ENCODE data around the gene MARK4.

The MARK4 gene

DNA sequence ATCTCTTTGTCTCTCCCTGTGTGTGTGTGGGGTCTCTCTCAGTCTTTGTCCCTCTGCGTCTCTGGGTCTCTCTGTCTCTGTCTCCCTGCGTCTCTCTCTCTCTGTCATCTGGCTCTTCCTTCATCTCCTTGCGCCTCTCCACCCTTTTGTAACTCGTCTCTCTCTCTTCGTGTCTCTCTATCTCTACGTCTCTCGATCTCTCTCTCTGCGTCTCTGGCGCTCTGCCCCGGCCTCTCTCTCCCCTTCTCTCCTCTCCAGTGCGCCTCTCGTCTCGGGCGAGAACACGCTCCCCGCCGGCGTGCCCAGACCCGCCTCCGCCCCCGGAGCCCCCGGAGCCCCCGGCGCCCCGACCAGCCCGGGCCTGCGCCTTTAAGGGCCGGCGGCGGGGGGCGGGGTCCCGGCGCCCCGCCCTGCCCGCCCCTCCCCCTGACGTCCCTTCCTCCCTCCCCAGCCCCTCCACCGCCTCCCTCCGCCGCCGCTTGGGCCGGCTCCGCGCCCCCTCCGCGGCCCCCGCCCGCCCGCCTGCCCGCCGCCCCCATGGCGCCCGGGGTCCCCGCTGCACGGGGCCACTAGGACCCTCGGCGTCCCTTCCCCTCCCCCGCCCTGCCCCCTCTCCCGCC is at the start of gene MARK4:
Gene MARK4 (plus strand): TSS at position 440 of the 620 bp plus-strand sequence. CDS start 318 bp downstream, outside the sequence.
- TF ChIP-seq, protein P1, sequence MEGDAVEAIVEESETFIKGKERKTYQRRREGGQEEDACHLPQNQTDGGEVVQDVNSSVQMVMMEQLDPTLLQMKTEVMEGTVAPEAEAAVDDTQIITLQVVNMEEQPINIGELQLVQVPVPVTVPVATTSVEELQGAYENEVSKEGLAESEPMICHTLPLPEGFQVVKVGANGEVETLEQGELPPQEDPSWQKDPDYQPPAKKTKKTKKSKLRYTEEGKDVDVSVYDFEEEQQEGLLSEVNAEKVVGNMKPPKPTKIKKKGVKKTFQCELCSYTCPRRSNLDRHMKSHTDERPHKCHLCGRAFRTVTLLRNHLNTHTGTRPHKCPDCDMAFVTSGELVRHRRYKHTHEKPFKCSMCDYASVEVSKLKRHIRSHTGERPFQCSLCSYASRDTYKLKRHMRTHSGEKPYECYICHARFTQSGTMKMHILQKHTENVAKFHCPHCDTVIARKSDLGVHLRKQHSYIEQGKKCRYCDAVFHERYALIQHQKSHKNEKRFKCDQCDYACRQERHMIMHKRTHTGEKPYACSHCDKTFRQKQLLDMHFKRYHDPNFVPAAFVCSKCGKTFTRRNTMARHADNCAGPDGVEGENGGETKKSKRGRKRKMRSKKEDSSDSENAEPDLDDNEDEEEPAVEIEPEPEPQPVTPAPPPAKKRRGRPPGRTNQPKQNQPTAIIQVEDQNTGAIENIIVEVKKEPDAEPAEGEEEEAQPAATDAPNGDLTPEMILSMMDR (IDR thresholded peaks at IDR 0.05; ENCODE audit: extremely low read depth, missing control alignments), result no peak
- DNase-seq (ENCODE audit: low spot score), result peak; percentile 99

DNA sequence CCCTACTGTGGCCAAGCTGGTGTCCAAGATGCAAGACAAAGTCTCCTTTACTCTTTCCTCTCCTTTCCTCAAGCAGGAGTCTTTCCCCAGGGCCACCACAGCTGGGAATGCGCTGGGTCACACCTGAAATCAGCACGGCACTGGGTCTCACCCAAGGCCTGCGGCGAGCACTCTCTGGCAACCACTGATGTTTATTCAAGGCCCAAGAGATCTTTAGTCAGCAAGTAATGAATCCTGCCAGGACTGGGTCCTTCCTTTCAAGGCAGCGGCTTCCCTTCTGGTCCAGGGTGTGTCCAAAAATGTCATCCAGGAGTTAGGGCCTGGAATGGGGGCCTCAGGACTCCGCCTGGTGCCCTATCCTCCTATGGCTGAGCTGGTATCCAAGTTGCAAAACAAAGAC is 48.4 kb upstream of the MARK4 start:
- DNase-seq (ENCODE audit: low spot score), result no peak
- TF ChIP-seq, protein P1 (IDR thresholded peaks at IDR 0.05; ENCODE audit: extremely low read depth, missing control alignments), result no peak

DNA sequence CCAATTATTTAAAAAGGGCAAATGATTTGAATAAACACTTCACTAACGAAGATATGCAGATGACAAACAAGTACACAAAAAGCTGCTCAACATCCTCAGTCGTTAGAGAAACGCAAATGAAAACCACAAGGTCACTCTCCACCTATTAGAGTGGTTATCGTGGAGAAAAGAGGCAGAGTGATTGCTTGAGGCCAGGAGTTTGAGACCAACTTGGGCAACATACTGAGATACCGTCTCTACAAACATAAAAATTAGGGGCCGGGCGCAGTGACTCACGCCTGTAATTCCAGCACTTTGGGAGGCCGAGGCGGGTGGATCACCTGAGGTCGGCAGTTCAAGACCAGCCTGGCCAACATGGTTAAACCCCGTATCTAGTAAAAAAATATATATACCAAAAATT is 45.3 kb upstream of the MARK4 start:
- TF ChIP-seq, protein P1 (IDR thresholded peaks at IDR 0.05; ENCODE audit: extremely low read depth, missing control alignments), result no peak
- no peak for DNase-seq (ENCODE audit: low spot score)

DNA sequence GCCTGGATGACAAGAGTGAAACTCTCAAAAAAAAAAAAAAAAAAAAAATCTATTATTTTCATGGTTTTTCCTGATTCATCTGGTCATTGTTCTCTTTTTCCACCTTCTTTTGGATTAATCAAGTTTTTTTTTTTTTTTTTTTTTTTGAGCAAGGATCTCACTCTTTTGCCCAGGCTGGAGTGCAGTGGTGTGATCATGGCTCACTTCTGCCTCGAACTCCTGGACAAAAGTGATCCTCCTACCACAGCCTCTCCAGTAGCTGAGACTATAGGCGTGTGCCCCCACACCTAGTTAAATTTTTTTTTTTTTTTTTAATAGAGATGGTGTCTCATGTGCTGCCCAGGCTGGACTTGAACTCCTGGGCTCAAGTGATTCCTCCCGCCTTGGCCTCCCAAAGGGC is 44.7 kb upstream of the MARK4 start:
- DNase-seq (ENCODE audit: low spot score), result no peak
- TF ChIP-seq, protein P1 (IDR thresholded peaks at IDR 0.05; ENCODE audit: extremely low read depth, missing control alignments), result no peak

DNA sequence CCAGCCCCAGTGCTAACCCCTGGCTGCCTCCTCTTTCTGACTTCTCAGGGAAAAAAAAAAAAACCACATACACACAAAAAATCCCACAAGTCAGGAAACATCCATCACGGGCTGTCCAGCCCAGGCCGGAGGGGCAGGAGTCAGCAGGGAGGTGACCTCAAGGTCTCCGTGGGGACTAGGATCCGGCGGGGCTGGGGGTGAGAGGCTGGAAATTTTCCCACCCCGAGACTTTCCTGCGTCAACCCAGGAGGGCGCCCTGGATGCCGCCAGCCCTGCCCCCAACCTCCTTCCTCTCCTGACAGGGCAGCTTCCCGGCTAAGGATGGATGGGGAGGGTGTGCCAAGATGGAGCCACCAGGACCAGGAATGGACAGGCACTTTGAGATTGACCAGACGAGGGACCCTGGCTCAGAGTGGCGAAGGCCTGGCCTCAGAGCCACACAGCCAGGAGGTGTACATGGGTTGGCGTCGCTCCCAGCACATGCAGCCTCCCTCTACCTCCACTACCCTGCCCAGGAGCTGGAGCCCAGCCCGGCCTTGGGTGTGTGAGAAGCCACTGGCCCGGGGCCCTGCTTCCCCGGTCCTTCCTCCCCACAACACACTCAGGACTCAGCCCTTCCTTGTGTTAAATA is 39.2 kb upstream of the MARK4 start:
- TF ChIP-seq, protein P1 (IDR thresholded peaks at IDR 0.05; ENCODE audit: extremely low read depth, missing control alignments), result no peak
- DNase-seq (ENCODE audit: low spot score), result no peak

DNA sequence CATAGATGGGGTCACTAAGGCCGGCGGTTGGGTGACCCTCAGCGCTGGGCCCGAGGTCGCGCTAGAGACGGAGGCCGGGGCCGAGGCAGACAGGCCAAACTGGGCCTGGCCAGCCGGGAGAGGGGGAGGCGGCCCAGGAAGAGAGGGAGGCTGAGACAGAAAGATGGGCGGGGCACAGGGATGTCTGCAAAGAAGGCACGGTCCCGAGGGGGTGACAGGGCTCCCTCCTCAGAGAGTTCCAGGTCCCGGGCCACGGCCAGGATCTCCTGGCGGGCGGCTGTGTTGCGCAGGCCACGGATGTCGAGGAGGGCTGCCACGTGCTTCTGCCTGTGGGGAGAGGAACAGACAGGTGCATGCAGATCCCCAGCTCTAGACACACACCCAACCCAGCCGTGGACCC is 38.0 kb upstream of the MARK4 start:
- no peak for DNase-seq (ENCODE audit: low spot score)
- TF ChIP-seq, protein P1 (IDR thresholded peaks at IDR 0.05; ENCODE audit: extremely low read depth, missing control alignments), result no peak

DNA sequence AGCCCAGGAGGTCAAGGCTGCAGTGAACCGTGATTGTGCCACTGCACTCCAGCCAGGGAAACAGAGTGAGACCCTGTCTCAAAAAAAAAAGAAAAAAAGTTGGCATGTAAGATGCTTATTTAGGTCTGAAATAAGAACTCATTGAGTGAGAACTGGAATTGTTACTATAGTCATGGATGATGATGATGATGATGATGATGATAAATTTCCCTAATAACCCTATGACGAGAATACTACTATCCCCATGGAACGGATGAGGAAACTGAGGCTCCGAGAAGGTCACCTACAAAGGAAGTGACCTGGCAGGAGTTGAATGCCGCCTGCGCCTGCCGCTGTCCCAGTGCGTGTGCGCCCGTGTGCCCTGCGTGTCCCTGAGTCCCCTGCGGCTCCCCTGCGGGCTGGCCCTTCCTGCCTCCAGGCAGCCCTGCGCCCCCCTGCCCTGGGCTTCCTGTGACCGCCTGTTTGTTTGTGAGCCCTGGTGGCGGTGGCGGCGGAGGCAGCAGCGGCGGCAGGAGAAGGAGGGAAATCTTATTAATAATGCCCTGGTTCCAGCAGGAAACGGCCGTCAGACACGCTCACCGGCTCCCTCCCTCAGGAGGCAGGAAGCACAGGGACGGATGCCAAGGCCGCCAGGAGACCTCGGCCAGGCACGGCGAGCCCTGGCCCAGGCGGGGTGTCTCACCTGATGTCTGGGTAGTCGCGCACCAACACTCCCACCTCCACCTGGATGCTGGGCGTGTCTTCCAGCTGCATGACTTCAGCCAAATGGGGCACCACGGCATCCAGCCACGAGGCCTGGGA is 35.5 kb upstream of the MARK4 start:
- TF ChIP-seq, protein P1 (IDR thresholded peaks at IDR 0.05; ENCODE audit: extremely low read depth, missing control alignments), result no peak
- no peak for DNase-seq (ENCODE audit: low spot score)

Measured in GM20000 (cell line).